HUDEP-2 (cell line): ENCODE results near the gene ARMS2.

Experiments used
- DNase-seq, 76 experiments: peaks; one replicate each; lab custom pipeline; 2025; ENCODE audit not compliant: unreplicated experiment in 76 of 76; lab: John Stamatoyannopoulos, UW

ARMS2 gene

GRCh38 chr10:122468926-122469781 lies 14.7 kb downstream of the ARMS2 start:
- DNase-seq = no peak

GRCh38 chr10:122469848-122470247 lies 15.4 kb downstream of the ARMS2 start:
- no peak for DNase-seq

GRCh38 chr10:122471531-122472177 lies 17.2 kb downstream of the ARMS2 start:
- DNase-seq = no peak

- DNase-seq = no peak
Measured at GRCh38 chr10:122473116-122473515, 18.7 kb downstream of the ARMS2 start.

- peak in 3 of 76 experiments; percentile 2 to 10 (median 2) for DNase-seq
Measured at GRCh38 chr10:122474131-122474818, 19.8 kb downstream of the ARMS2 start.

- no peak for DNase-seq
Measured at GRCh38 chr10:122475100-122475499, 20.6 kb downstream of the ARMS2 start.

GRCh38 chr10:122475591-122476332 lies 21.3 kb downstream of the ARMS2 start:
- DNase-seq = no peak

- no peak for DNase-seq
Measured at GRCh38 chr10:122476333-122476695, 21.9 kb downstream of the ARMS2 start.

GRCh38 chr10:122477436-122477835 lies 23.0 kb downstream of the ARMS2 start:
- DNase-seq = no peak

GRCh38 chr10:122478971-122479370 lies 24.5 kb downstream of the ARMS2 start:
- DNase-seq = no peak

GRCh38 chr10:122480146-122480833 lies 25.8 kb downstream of the ARMS2 start:
- DNase-seq = no peak

GRCh38 chr10:122481296-122482056 lies 27.0 kb downstream of the ARMS2 start:
- no peak for DNase-seq

- DNase-seq = no peak
Measured at GRCh38 chr10:122484276-122485060, 30.0 kb downstream of the ARMS2 start.

- no peak for DNase-seq
Measured at GRCh38 chr10:122485670-122486069, 31.2 kb downstream of the ARMS2 start.

GRCh38 chr10:122486406-122487080 lies 32.1 kb downstream of the ARMS2 start:
- DNase-seq = no peak

GRCh38 chr10:122487174-122487765 lies 32.8 kb downstream of the ARMS2 start:
- no peak for DNase-seq

- no peak for DNase-seq
Measured at GRCh38 chr10:122490268-122490667, 35.8 kb downstream of the ARMS2 start.
